Psoas muscle (tissue), 8 donors: ENCODE results near the gene TRIM40. TPM values are rescaled to one million over a fixed set of nuclear protein-coding genes. Genes with fewer than 3 reads are reported as not detected.

Experiments
- ATAC-seq, 4 donors: fragments of 200-7000 bp; cut with Tn5 transposase; one replicate each; pipeline ENCODE4 v1.9.1; 2020; ENCODE audit warnings: moderate library complexity in 3 of 4, mild to moderate bottlenecking in 2 of 4
- DNase-seq, 2 donors: peaks; one replicate each; pipeline ENCODE4 v3.0.0-alpha.2; 2020
- H3K27ac ChIP-seq: fragments of 200-600 bp; one replicate; pipeline ENCODE4 v1.8.0; 2022
- H3K27me3 ChIP-seq, 3 donors: fragments of 200-600 bp in 1 of 3; one replicate each; pipeline versions ENCODE4 v1.6.1 to v1.8.0; 2013 to 2022; ENCODE audit warnings: low read length in 2 of 3, mild to moderate bottlenecking in 2 of 3, moderate library complexity in 1 of 3; ENCODE audit not compliant: insufficient read depth in 3 of 3
- H3K36me3 ChIP-seq, 2 donors: fragments of 200-600 bp in 1 of 2; one replicate each; pipeline versions ENCODE4 v1.6.1 to v1.8.0; 2013 to 2022; ENCODE audit warnings: low read depth in 1 of 2, mild to moderate bottlenecking in 1 of 2, moderate library complexity in 1 of 2; ENCODE audit not compliant: insufficient read depth in 1 of 2
- H3K4me1 ChIP-seq: fragments of 200-600 bp; one replicate; pipeline ENCODE4 v1.8.0; 2022
- H3K4me3 ChIP-seq: fragments of 200-600 bp; one replicate; pipeline ENCODE4 v1.8.0; 2022; ENCODE audit warnings: mild to moderate bottlenecking
- H3K9me3 ChIP-seq: fragments of 200-600 bp; one replicate; pipeline ENCODE4 v1.8.0; 2022
- WGBS, 3 donors: extraction: QIAGEN DNeasy Blood & Tissue Kit; methylation state at CpG; one replicate each; pipeline versions ENCODE4 v1.1.6 to v1.1.7; 2013; 5-methylcytosine and 5-hydroxymethylcytosine counted together
- intact Hi-C, 2 donors: fragments of 100-400 bp; cut with DNase I; formaldehyde crosslinking; loops; one replicate each; pipeline versions ENCODE4 v1.11.0 to v1.14.2; 2022
- polyA plus RNA-seq, 3 donors: library from polyadenylated mRNA; stranded (reverse); fragments of 200-250 nt; gene quantifications; one replicate each; pipeline ENCODE4 v1.2.3, GENCODE V29; 2013
- total RNA-seq, 4 donors: library from RNA; stranded (reverse); fragmentation: NEBNext Ultra II Directional in 2 of 4; extraction: Animal tissue kit (Norgen Biotek cat#: 25700) in 2 of 4; gene quantifications; one replicate each; pipeline versions ENCODE4 v1.2.1 to v1.2.4, GENCODE V29; 2021 to 2023
- TF ChIP-seq, protein P1 (sequence below): fragments of 200-600 bp; IDR thresholded peaks from one replicate; pipeline ENCODE4 v1.8.0; 2022; ENCODE audit warnings: antibody characterized with exemption
- donor health status: healthy with polysubstance abuse.
- donor health status: DM: no; HTN: no; CAD: no; lungs with moderate emphysema.
- donor health status: Bipolar disorder and iron deficiency.
- donor health status: healthy.
- donor health status: DM: yes; HTN: yes; CAD: no.
- donor health status: DM: no; HTN: no; CAD: no.
- donor health status: DM: no; HTN: no; CAD: no.
- donor health status: DM: yes; HTN: yes; CAD: no.

Gene TRIM40
- total and polyA plus RNA-seq, 7 donors = 0.03 TPM; not detected in 6

- intact Hi-C loops = no loop called here
- Histone ChIP-seq H3K9me3 (no peaks in the 10 kb centered on the region), H3K27ac (no peak overlapping the region), H3K4me3 (no peak overlapping the region), H3K36me3 (no peaks in the 10 kb centered on the region), H3K4me1 (no peaks in the 10 kb centered on the region), H3K27me3 (peaks cover 0 to 9% (median 0%) of the 10 kb centered on the region in 3 donors)
- 80 to 86% (median 84%) methylated on average over 16 to 17 of the region's 17 CpGs for WGBS, 3 donors
- ATAC-seq (no peak), DNase-seq (no peak)
- TF ChIP-seq, protein P1, sequence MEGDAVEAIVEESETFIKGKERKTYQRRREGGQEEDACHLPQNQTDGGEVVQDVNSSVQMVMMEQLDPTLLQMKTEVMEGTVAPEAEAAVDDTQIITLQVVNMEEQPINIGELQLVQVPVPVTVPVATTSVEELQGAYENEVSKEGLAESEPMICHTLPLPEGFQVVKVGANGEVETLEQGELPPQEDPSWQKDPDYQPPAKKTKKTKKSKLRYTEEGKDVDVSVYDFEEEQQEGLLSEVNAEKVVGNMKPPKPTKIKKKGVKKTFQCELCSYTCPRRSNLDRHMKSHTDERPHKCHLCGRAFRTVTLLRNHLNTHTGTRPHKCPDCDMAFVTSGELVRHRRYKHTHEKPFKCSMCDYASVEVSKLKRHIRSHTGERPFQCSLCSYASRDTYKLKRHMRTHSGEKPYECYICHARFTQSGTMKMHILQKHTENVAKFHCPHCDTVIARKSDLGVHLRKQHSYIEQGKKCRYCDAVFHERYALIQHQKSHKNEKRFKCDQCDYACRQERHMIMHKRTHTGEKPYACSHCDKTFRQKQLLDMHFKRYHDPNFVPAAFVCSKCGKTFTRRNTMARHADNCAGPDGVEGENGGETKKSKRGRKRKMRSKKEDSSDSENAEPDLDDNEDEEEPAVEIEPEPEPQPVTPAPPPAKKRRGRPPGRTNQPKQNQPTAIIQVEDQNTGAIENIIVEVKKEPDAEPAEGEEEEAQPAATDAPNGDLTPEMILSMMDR = no peak
Measured at GRCh38 chr6:30160008-30160784, 24.3 kb downstream of the TRIM40 start.

- Histone ChIP-seq H3K27me3 (peaks cover 0 to 10% (median 0%) of the 10 kb centered on the region in 3 donors), H3K4me3 (no peak within 1 kb of the TSS), H3K36me3 (no peaks in the 10 kb centered on the region), H3K4me1 (no peaks in the 10 kb centered on the region), H3K9me3 (no peaks in the 10 kb centered on the region), H3K27ac (no peak within 1 kb of the TSS)
- TF ChIP-seq, protein P1 = no peak
- DNase-seq = no peak
- whole genome bisulfite sequencing, 3 donors = 63 to 69% (median 63%) methylated on average over 4 of the region's 4 CpGs
- no peak for ATAC-seq
- intact Hi-C loops = no loop called here
Measured at GRCh38 chr6:30160785-30161531, 25.0 kb downstream of the TRIM40 start, which contains the start of gene TRIM10. Gene TRIM10, minus strand, starts transcription at chr6:30161211. Its CDS starts 353 bp downstream, at chr6:30160858.

DNA sequence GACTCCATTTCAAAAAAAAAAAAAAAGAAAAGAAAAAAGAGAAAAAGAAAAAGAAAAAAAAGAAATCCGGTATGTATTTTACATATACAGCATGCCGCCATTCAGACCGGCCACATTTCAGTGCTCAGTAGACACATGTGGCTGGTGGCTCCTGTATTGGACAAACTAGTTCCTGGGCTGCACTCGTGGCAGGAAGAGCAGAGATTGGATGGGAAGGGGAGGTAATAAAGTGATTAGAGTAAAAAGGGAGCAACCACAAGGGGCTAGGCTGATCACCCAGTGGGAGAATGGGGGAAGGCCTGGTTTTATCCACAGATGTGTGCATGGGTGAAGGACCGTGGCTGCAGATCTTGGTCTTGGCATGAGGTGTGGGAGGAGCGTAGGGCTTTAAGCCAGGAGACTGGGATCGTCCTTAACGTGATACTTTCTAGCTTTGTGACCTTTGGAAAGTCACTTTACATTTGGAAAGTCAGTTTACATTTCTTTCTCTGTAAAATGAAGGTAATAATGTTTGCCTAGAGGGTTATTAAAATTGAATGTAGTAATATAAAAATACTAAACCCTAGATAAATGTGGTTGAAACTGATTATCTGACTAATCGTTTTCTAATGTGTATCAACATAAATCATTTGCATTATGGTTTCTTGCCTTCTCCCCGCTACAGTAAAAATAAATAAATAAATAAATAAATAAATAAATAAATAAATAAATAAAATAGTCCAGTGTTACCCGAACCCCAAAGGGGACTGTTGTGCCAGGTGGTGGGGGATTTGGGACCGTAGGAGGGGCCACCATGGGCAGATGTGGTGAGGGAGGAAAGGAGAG, 26.5 kb downstream of the TRIM40 start:
- Histone ChIP-seq H3K27ac (no peak overlapping the region), H3K4me3 (no peak overlapping the region), H3K27me3 (peaks cover 0 to 15% (median 0%) of the 10 kb centered on the region in 3 donors), H3K36me3 (no peaks in the 10 kb centered on the region), H3K4me1 (no peaks in the 10 kb centered on the region), H3K9me3 (no peaks in the 10 kb centered on the region)
- DNase-seq (no peak), ATAC-seq (no peak)
- intact Hi-C loops = no loop called here
- TF ChIP-seq, protein P1 = no peak
- WGBS, 3 donors = 65 to 71% (median 68%) methylated on average over 12 of the region's 12 CpGs

DNA sequence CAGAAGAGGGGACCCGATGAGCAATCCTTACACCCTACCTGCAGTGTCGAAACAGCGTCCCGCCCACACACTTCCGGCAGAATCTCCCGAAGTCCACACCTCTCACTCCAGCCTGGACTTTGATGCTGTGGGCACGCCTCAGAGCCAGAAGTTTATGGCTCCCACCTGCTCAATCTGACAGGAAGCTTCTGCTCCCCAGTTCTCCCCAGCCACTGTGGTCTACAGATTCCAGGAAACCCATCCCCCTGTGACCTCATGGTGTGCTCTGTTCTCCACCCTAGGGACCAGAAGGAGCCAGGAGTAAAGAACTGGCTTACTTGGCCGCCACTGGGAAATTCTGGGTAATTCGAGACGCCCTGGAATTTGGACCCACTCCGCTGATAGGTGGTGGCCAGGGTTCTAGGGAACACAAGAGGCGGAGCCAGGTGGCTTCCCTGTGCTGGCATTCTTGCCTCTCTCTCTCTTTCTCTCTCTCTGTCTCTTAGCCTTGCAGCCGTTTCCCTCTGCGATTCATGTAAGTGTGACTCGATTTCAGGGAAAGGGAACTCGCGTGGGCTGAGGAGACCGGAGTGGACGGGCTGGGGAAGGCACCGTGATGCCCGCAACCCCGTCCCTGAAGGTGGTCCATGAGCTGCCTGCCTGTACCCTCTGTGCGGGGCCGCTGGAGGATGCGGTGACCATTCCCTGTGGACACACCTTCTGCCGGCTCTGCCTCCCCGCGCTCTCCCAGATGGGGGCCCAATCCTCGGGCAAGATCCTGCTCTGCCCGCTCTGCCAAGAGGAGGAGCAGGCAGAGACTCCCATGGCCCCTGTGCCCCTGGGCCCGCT, 27.4 kb downstream of the TRIM40 start, which contains the start of gene TRIM15:
TSS of gene TRIM15 (plus strand) at position 457 of the 828 bp plus-strand sequence. CDS start at position 596, 139 bp downstream.
- no peak within 1 kb of the TSS for H3K27ac ChIP-seq
- WGBS, 3 donors = 67 to 69% (median 68%) methylated on average over 30 to 31 of the region's 31 CpGs
- no peaks in the 10 kb centered on the region for H3K4me1 ChIP-seq
- H3K36me3 ChIP-seq = no peaks in the 10 kb centered on the region
- no peak for ATAC-seq
- H3K27me3 ChIP-seq = peaks cover 0 to 23% (median 0%) of the 10 kb centered on the region in 3 donors
- DNase-seq = no peak
- intact Hi-C loops = no loop called here
- TF ChIP-seq, protein P1 = no peak
- H3K4me3 ChIP-seq = no peak within 1 kb of the TSS
- no peaks in the 10 kb centered on the region for H3K9me3 ChIP-seq
